Erythroblast (primary cell): Measurements from ENCODE around the gene ERC2.

Experiments used
- GATA1 ChIP-seq: IDR thresholded peaks from 2 replicates; pipeline ENCODE4 v1.6.1; 2011; ENCODE audit warnings: low read depth, mild to moderate bottlenecking, control low read depth, low read length, moderate library complexity
- POLR2A ChIP-seq: IDR thresholded peaks from 2 replicates; pipeline ENCODE4 v1.6.1; 2011; ENCODE audit warnings: mild to moderate bottlenecking, low read length

GRCh38 chr3:55935241-55935640, 533.0 kb downstream of the ERC2 start:
- no peak for TF ChIP-seq POLR2A
- TF ChIP-seq GATA1: no peak
